GM18868 (cell line): ENCODE measurements around the gene ARHGEF37.
"Not testable (repeated sequence)": the region's sequence is repeated elsewhere in the genome, so short reads cannot be mapped to it uniquely, and the experiment has no call there.

ENCODE experiments used
- ATAC-seq: cut with Tn5 transposase; IDR thresholded peaks from one replicate; pipeline ENCODE4 v1.9.1; 2021; ENCODE audit warnings: mild to moderate bottlenecking, moderate library complexity; ENCODE audit not compliant: unreplicated experiment

The ARHGEF37 gene

GRCh38 chr5:149645236-149645635 lies 63.9 kb downstream of the ARHGEF37 start:
- ATAC-seq: no peak

GRCh38 chr5:149645725-149646124 lies 64.4 kb downstream of the ARHGEF37 start:
- no peak for ATAC-seq

- ATAC-seq: no peak
Measured at GRCh38 chr5:149646564-149646963, 65.3 kb downstream of the ARHGEF37 start.

GRCh38 chr5:149647334-149647733 lies 66.0 kb downstream of the ARHGEF37 start:
- ATAC-seq: no peak

GRCh38 chr5:149648464-149649393 lies 67.4 kb downstream of the ARHGEF37 start:
- ATAC-seq: not testable (repeated sequence)

GRCh38 chr5:149649730-149650129 lies 68.4 kb downstream of the ARHGEF37 start:
- not testable (repeated sequence) for ATAC-seq

GRCh38 chr5:149651686-149652085 lies 70.4 kb downstream of the ARHGEF37 start:
- ATAC-seq: no peak

GRCh38 chr5:149652697-149653096 lies 71.4 kb downstream of the ARHGEF37 start:
- no peak for ATAC-seq

GRCh38 chr5:149654231-149654630 lies 72.9 kb downstream of the ARHGEF37 start:
- ATAC-seq: no peak

- no peak for ATAC-seq
Measured at GRCh38 chr5:149654883-149655505, 73.7 kb downstream of the ARHGEF37 start.

GRCh38 chr5:149656576-149657182 lies 75.4 kb downstream of the ARHGEF37 start:
- ATAC-seq: no peak

- no peak for ATAC-seq
Measured at GRCh38 chr5:149657324-149657723, 76.0 kb downstream of the ARHGEF37 start.

GRCh38 chr5:149658299-149658698 lies 77.0 kb downstream of the ARHGEF37 start:
- no peak for ATAC-seq

- no peak for ATAC-seq
Measured at GRCh38 chr5:149664083-149664482, 82.8 kb downstream of the ARHGEF37 start.

- ATAC-seq: no peak
Measured at GRCh38 chr5:149664666-149665415, 83.5 kb downstream of the ARHGEF37 start.

- ATAC-seq: no peak
Measured at GRCh38 chr5:149665416-149666175, 84.3 kb downstream of the ARHGEF37 start.

GRCh38 chr5:149666212-149666852 lies 85.0 kb downstream of the ARHGEF37 start:
- no peak for ATAC-seq

GRCh38 chr5:149667084-149667828 lies 86.0 kb downstream of the ARHGEF37 start:
- no peak for ATAC-seq

GRCh38 chr5:149667829-149668330 lies 86.6 kb downstream of the ARHGEF37 start:
- ATAC-seq: no peak
